Astrocyte (in vitro differentiated cells and primary cell): ENCODE results near the gene MED12L. TPM values are rescaled to one million over a fixed set of nuclear protein-coding genes. Genes with fewer than 3 reads are reported as not detected.

Experiments
- DNase-seq: peaks from one replicate; pipeline ENCODE4 v3.0.0-alpha.2; 2010; ENCODE audit warnings: low read depth
- FAIRE-seq: peaks from 2 replicates; lab custom pipeline; 2011; peaks lifted over from hg19 to GRCh38; lab: Jason Lieb, UNC
- H2AFZ ChIP-seq: 2 replicates; pipeline ENCODE4 v1.6.0; 2012; ENCODE audit warnings: low read depth, low read length, inconsistent platforms
- H3K27ac ChIP-seq: 2 replicates; pipeline ENCODE4 v1.5.1; 2011; ENCODE audit warnings: low read depth, low read length, inconsistent platforms
- H3K27me3 ChIP-seq: 2 replicates; pipeline ENCODE4 v1.6.0; 2011; ENCODE audit warnings: low read length, inconsistent platforms; ENCODE audit not compliant: insufficient read depth
- H3K36me3 ChIP-seq: 2 replicates; pipeline ENCODE4 v1.5.1; 2011; ENCODE audit warnings: low read length, inconsistent platforms; ENCODE audit not compliant: insufficient read depth
- H3K4me1 ChIP-seq: 2 replicates; pipeline ENCODE4 v1.5.1; 2011; ENCODE audit warnings: low read length, inconsistent platforms; ENCODE audit not compliant: insufficient read depth
- H3K4me2 ChIP-seq: 2 replicates; pipeline ENCODE4 v1.6.0; 2012; ENCODE audit warnings: low read length, inconsistent platforms
- H3K4me3 ChIP-seq: 2 replicates; pipeline ENCODE4 v1.5.1; 2011; ENCODE audit warnings: low read depth, mild to moderate bottlenecking, low read length, inconsistent platforms; ENCODE audit not compliant: insufficient read depth
- H3K79me2 ChIP-seq: 2 replicates; pipeline ENCODE4 v1.6.0; 2012; ENCODE audit warnings: mild to moderate bottlenecking, low read length, inconsistent platforms; ENCODE audit not compliant: insufficient read depth
- H3K9ac ChIP-seq: 2 replicates; pipeline ENCODE4 v1.6.0; 2012; ENCODE audit warnings: mild to moderate bottlenecking, low read length, inconsistent platforms
- H3K9me3 ChIP-seq: 2 replicates; pipeline ENCODE4 v1.5.1; 2012; ENCODE audit warnings: low read depth, mild to moderate bottlenecking, low read length, inconsistent platforms; ENCODE audit not compliant: insufficient read depth
- H4K20me1 ChIP-seq: 2 replicates; pipeline ENCODE4 v1.6.0; 2012; ENCODE audit warnings: low read length, inconsistent platforms; ENCODE audit not compliant: insufficient read depth
- H3K27ac Mint-ChIP-seq: one replicate; pipeline ENCODE4 v1.8.0; 2021; ENCODE audit warnings: mild to moderate bottlenecking, mixed read lengths; ENCODE audit not compliant: unreplicated experiment
- H3K27me3 Mint-ChIP-seq: one replicate; pipeline ENCODE4 v1.8.0; 2021; ENCODE audit warnings: low read depth, mixed read lengths; ENCODE audit not compliant: unreplicated experiment
- H3K36me3 Mint-ChIP-seq: one replicate; pipeline ENCODE4 v1.8.0; 2021; ENCODE audit warnings: low read depth, mixed read lengths; ENCODE audit not compliant: unreplicated experiment
- H3K4me1 Mint-ChIP-seq: one replicate; pipeline ENCODE4 v1.8.0; 2021; ENCODE audit warnings: low read depth, mixed read lengths; ENCODE audit not compliant: unreplicated experiment
- H3K4me3 Mint-ChIP-seq: one replicate; pipeline ENCODE4 v1.8.0; 2021; ENCODE audit warnings: mild to moderate bottlenecking, moderate library complexity, mixed read lengths; ENCODE audit not compliant: unreplicated experiment
- H3K9me3 Mint-ChIP-seq: one replicate; pipeline ENCODE4 v1.8.0; 2021; ENCODE audit warnings: mild to moderate bottlenecking, mixed read lengths; ENCODE audit not compliant: unreplicated experiment
- EZH2 ChIP-seq: IDR thresholded peaks from 2 replicates; pipeline ENCODE4 v1.6.1; 2012; ENCODE audit warnings: mild to moderate bottlenecking, low read length, inconsistent platforms; ENCODE audit not compliant: insufficient read depth
- total RNA-seq: library from RNA; stranded (reverse); gene quantifications from 2 replicates; pipeline ENCODE4 v1.2.1, GENCODE V29; 2021
- TF ChIP-seq, protein P1 (sequence below): IDR thresholded peaks from 2 replicates; pipeline ENCODE4 v1.5.1; 2011; ENCODE audit warnings: low read depth, mild to moderate bottlenecking, inconsistent platforms, low read length, moderate library complexity; ENCODE audit not compliant: insufficient read depth

MED12L gene
- total RNA-seq, 1 donor from 2014 or later, result 8.2 TPM

DNA sequence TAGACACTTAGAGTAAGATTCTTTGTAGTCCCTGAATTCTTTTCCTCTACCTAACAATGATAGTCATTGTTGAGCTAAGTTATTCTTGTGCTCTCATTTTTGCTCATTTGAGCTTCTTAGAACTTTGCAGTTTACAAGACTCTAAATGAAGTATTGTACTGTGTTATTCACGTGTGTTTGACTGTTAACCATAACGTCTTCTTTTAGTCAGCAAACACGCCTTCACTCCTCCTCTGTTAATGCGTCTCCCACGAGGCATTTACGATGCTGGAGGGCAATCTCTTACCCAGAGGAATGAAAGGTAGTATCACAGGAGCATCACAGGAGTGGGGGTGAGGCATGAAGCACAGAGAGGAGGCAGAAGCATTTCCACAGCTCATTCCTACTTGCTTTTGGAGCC, 207.7 kb downstream of the MED12L start:
- no peaks in the 10 kb centered on the region for H4K20me1 ChIP-seq
- H3K9me3 Mint-ChIP-seq, result no peaks in the 10 kb centered on the region
- H3K9ac ChIP-seq, result no peak overlapping the region
- H3K27me3 Mint-ChIP-seq, result no peaks in the 10 kb centered on the region
- H3K4me2 ChIP-seq, result no peak overlapping the region
- H3K4me1 ChIP-seq, result no peaks in the 10 kb centered on the region
- TF ChIP-seq EZH2, result no peak
- TF ChIP-seq, protein P1, sequence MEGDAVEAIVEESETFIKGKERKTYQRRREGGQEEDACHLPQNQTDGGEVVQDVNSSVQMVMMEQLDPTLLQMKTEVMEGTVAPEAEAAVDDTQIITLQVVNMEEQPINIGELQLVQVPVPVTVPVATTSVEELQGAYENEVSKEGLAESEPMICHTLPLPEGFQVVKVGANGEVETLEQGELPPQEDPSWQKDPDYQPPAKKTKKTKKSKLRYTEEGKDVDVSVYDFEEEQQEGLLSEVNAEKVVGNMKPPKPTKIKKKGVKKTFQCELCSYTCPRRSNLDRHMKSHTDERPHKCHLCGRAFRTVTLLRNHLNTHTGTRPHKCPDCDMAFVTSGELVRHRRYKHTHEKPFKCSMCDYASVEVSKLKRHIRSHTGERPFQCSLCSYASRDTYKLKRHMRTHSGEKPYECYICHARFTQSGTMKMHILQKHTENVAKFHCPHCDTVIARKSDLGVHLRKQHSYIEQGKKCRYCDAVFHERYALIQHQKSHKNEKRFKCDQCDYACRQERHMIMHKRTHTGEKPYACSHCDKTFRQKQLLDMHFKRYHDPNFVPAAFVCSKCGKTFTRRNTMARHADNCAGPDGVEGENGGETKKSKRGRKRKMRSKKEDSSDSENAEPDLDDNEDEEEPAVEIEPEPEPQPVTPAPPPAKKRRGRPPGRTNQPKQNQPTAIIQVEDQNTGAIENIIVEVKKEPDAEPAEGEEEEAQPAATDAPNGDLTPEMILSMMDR, result no peak
- no peak overlapping the region for H3K27ac ChIP-seq
- no peak overlapping the region for H2AFZ ChIP-seq
- no peak overlapping the region for H3K4me3 ChIP-seq
- H3K27me3 ChIP-seq, result peaks cover under 1% of the 10 kb centered on the region
- no peaks in the 10 kb centered on the region for H3K9me3 ChIP-seq
- FAIRE-seq, result no peak
- H3K79me2 ChIP-seq, result no peaks in the 10 kb centered on the region
- no peaks in the 10 kb centered on the region for H3K36me3 ChIP-seq
- H3K27ac Mint-ChIP-seq, result no peak overlapping the region
- H3K4me3 Mint-ChIP-seq, result no peak overlapping the region
- H3K36me3 Mint-ChIP-seq, result no peaks in the 10 kb centered on the region
- no peak for DNase-seq
- H3K4me1 Mint-ChIP-seq, result peaks cover 7% of the 10 kb centered on the region

DNA sequence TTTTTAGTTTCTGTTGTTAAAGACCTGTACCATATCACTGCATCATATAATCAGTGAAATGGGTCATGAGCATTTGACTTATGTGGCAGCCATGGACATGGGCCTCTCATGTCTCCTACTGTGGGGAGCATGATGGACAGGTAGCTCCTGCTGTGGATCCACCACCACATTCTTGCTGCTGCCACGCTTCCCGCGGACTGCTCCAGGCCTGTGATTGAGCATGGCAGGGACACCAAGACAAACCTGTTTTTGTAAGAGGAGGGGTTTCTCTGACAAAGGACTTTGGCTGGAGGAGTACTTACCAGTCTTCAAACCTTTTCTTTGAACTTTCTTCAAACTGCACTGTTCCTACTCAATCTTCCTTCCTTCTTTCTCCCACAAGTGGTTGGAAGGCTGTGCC, 210.8 kb downstream of the MED12L start:
- Histone ChIP-seq H3K4me3 (no peak overlapping the region), H3K36me3 (no peaks in the 10 kb centered on the region), H3K4me2 (no peak overlapping the region), H3K27me3 (peaks cover 2% of the 10 kb centered on the region), H3K9ac (no peak overlapping the region), H3K4me1 (no peaks in the 10 kb centered on the region), H4K20me1 (no peaks in the 10 kb centered on the region), H3K79me2 (no peaks in the 10 kb centered on the region), H3K9me3 (no peaks in the 10 kb centered on the region), H2AFZ (no peak overlapping the region), H3K27ac (no peak overlapping the region)
- Mint-ChIP-seq H3K4me3 (peak overlapping the region; percentile 55), H3K27me3 (no peaks in the 10 kb centered on the region), H3K27ac (no peak overlapping the region), H3K9me3 (no peaks in the 10 kb centered on the region), H3K4me1 (peaks cover 14% of the 10 kb centered on the region), H3K36me3 (no peaks in the 10 kb centered on the region)
- FAIRE-seq (no peak), DNase-seq (no peak)
- TF ChIP-seq, protein P1, result no peak
- no peak for TF ChIP-seq EZH2

DNA sequence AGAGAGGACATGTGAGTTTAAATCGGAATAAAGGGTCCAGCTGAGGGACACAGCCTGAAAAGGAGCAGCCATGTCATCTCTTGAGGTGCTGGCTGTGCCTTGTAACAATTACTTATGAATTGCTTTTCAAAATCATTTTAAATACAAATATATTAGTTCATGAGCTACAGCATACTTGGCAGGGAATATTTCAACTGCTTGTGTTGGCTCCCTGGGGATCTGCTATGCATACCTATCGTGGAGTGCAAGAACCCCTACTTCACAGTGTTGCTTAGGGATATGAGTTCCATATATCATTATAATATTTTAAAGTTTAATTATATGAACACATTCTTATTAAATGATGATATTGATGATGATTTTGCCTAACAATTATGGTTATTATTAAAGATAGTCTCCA, 212.0 kb downstream of the MED12L start:
- Mint-ChIP-seq H3K4me3 (no peak overlapping the region), H3K9me3 (no peaks in the 10 kb centered on the region), H3K27me3 (no peaks in the 10 kb centered on the region), H3K4me1 (peaks cover 23% of the 10 kb centered on the region), H3K36me3 (no peaks in the 10 kb centered on the region), H3K27ac (no peak overlapping the region)
- no peaks in the 10 kb centered on the region for H3K79me2 ChIP-seq
- FAIRE-seq (no peak), DNase-seq (no peak)
- H4K20me1 ChIP-seq, result no peaks in the 10 kb centered on the region
- peaks cover 2% of the 10 kb centered on the region for H3K27me3 ChIP-seq
- TF ChIP-seq EZH2, result no peak
- TF ChIP-seq, protein P1, result no peak
- H3K4me3 ChIP-seq, result no peak overlapping the region
- H3K4me2 ChIP-seq, result no peak overlapping the region
- no peak overlapping the region for H3K27ac ChIP-seq
- H3K9me3 ChIP-seq, result no peaks in the 10 kb centered on the region
- no peak overlapping the region for H3K9ac ChIP-seq
- H3K4me1 ChIP-seq, result peaks cover 3% of the 10 kb centered on the region
- H2AFZ ChIP-seq, result no peak overlapping the region
- no peaks in the 10 kb centered on the region for H3K36me3 ChIP-seq
